ENCODE results near the gene HOXB6. TPM values are rescaled to one million over a fixed set of nuclear protein-coding genes. Genes with fewer than 3 reads are reported as not detected.
A peak's percentile ranks its signal among the peaks of the same experiment; 100 is the strongest.

HOXB6 gene
- total and polyA plus RNA-seq, 3 experiments from 2014 or later: 0.22 to 0.37 TPM; not detected in 1

DNA sequence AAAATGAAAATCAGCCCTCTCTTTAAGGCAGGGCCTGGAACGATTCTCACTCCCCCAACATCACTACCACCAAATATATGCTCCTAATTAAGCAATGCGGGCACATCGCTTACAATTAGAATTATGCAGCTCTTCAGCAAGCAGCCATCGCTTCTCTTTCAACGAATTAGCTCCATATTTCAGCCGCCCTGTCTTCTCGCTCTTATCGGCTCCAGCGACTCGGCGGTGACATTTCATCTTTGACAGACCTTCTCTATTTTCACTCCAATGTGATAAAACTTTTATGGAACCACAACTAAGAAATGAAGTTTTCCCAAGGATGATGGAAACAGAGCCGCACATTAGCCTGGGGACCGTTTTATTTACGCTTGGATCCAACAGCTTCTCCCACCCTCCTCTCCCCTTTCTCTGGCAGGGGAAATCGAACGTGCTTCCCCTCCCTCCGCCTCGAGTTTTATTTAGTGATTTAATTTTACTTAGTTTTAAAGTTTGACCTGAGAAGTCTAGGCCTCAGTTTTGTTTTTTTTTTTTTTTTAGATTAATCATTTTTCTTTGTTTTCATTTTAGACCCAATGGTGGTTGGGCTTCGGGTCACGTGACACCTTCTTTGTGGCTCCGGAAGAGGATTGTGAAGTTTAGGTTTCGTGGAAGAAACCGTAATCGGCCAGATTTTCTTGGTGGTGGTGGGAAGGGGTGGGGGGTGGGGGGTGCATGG lies 56.8 kb downstream of the HOXB6 start:
- Mint-ChIP-seq H3K36me3 (peaks cover 0 to 16% (median 4%) of the 10 kb centered on the region in 3 donors), H3K9me3 (no peaks in the 10 kb centered on the region), H3K27me3 (peaks cover 3 to 5% of the 10 kb centered on the region in 2 donors), H3K4me1 (peaks cover 15 to 46% (median 18%) of the 10 kb centered on the region in 3 donors), H3K4me3 (peak overlapping the region in 6 of 7 donors; percentile 26 to 69 (median 50)), H3K27ac (peak overlapping the region in 7 of 8 donors; percentile 41 to 84 (median 58))
- CTCF ChIA-PET: interaction anchor here (1.5 to 1.7 kb wide), 3 partner anchors 12 to 45 kb away, joined by 3 to 5 read pairs (median 4); partner anchors contain the start of gene HOXB5
- Histone ChIP-seq H3K36me3 (ENCODE audit: insufficient read depth, low read length) (no peaks in the 10 kb centered on the region), H3K4me3 (ENCODE audit: low read length) (peak overlapping the region; percentile 29), H3K9me3 (ENCODE audit: low read length) (no peaks in the 10 kb centered on the region), H3K27ac (ENCODE audit: low read depth, low read length) (peak overlapping the region; percentile 92), H3K4me1 (ENCODE audit: insufficient read depth, low read length) (peaks cover 32% of the 10 kb centered on the region), H3K27me3 (ENCODE audit: insufficient read depth, low read length, poor library complexity, severe bottlenecking) (peaks cover under 1% of the 10 kb centered on the region)
- DNase-seq: peak in 1 of 5 donors; percentile 52
- POLR2A ChIA-PET: interaction anchor here (0.6 kb wide), 2 partner anchors 16 to 37 kb away, joined by 3 to 10 read pairs; no protein-coding TSS in a partner anchor

DNA sequence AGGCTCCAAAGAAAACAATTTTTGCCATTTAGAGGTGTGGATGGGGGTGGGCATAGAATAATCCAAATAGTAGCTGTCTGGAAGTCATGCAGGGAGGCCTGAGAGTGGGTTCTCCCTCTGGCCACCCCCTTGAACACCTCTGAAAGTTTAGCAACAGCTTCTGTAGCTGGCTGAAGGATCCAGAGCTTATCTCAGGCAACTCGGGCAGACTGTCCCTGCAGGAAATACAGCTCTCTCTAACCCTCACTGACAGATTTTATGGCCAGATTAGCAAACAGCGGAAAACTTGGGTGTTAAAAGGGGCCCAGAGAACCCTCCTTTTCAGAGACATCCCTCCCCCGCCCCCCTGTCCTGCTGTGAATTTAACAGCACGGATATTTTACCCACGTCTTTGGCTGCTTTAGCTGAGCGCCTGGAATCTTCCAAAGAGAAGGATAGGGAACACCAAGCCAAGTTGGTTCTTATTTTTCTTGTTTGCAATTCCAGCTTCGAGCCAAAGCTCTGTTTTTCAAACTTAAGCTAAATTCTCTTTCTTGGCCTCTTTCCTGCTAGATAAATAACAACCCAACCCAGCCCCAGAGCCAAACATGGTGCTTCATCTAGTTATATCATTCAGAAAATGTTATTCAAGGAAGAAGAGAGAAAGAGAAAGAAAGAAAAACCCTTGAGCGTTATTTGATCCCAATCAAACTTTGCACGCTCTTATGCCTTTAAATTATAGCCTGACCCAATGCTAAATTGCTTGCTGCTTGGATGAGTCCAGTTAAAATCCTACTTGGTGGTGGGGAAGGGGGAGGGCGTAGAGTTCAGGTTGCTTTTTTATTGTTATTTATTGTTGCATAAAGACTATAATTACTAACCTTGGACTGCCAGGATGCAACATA lies 57.6 kb downstream of the HOXB6 start:
- CTCF ChIA-PET: interaction anchor here (0.6 to 1.6 kb wide), 3 partner anchors 13 to 51 kb away, joined by 3 to 5 read pairs (median 4); partner anchors contain the start of gene HOXB5
- Mint-ChIP-seq H3K36me3 (peaks cover 0 to 21% (median 1%) of the 10 kb centered on the region in 3 donors), H3K9me3 (no peaks in the 10 kb centered on the region), H3K4me1 (peaks cover 21 to 51% (median 22%) of the 10 kb centered on the region in 3 donors), H3K27me3 (peaks cover 7% of the 10 kb centered on the region in 2 donors), H3K4me3 (peak overlapping the region in 4 of 7 donors; percentile 23 to 66 (median 46)), H3K27ac (peak overlapping the region in 5 of 8 donors; percentile 37 to 53 (median 47))
- POLR2A ChIA-PET: interaction anchor here (0.5 to 0.7 kb wide), 2 partner anchors 215 to 652 kb away, joined by 3 to 4 read pairs; no protein-coding TSS in a partner anchor
- Histone ChIP-seq H3K4me3 (ENCODE audit: low read length) (peak overlapping the region; percentile 21), H3K27ac (ENCODE audit: low read depth, low read length) (peak overlapping the region; percentile 92), H3K36me3 (ENCODE audit: insufficient read depth, low read length) (no peaks in the 10 kb centered on the region), H3K9me3 (ENCODE audit: low read length) (no peaks in the 10 kb centered on the region), H3K4me1 (ENCODE audit: insufficient read depth, low read length) (peaks cover 32% of the 10 kb centered on the region), H3K27me3 (ENCODE audit: insufficient read depth, low read length, poor library complexity, severe bottlenecking) (peaks cover 4% of the 10 kb centered on the region)
- peak in 1 of 5 donors; percentile 30 for DNase-seq

DNA sequence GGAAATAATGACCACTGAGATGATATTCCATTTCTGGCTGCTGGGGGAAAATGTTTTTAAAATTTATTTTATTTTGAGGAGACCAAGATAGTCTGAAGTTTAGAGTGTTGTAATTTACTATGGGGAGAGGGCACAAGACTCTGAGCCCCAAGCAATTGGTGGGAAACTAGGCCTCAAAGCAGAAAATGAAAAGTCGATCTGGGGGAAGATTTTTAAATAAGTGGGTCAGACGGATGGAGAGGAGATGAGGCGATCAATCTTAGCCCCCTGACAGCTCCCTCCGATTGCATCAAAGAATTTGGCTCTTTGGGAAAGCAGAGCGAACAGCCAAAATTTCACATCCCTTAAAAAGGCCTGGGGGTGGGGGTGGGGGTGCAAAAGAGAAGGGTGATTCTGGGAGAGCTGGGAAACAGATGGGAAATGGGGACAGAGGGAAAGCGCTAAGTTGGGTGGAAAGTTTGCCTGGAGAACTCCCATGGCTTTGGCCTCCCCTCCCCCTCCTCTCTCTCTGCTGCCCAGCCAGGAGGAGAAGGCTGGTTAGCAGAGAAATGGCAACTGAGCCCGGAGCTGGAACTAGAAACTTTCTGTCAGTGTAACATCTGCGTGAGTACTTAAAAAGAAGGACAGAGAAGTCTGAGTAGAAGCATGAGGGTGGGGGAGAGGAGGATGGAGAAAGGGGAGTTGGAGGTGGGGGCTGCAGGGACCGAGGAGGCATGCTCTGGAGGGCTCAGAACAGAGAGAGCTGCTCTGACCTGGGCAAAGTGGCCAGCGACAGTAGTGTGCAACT lies 58.5 kb downstream of the HOXB6 start:
- Mint-ChIP-seq H3K27me3 (peaks cover 7 to 12% of the 10 kb centered on the region in 2 donors), H3K36me3 (peaks cover 0 to 25% (median 1%) of the 10 kb centered on the region in 3 donors), H3K9me3 (no peaks in the 10 kb centered on the region), H3K4me3 (peak overlapping the region in 5 of 7 donors; percentile 23 to 66 (median 34)), H3K27ac (peak overlapping the region in 4 of 8 donors; percentile 8 to 64 (median 58)), H3K4me1 (peaks cover 22 to 56% (median 24%) of the 10 kb centered on the region in 3 donors)
- CTCF ChIA-PET: interaction anchor here (0.6 to 1.6 kb wide), 3 partner anchors 14 to 50 kb away, joined by 3 to 5 read pairs (median 4); partner anchors contain the start of gene HOXB5
- DNase-seq: peak in 1 of 5 donors; percentile 31
- peak overlapping the region; percentile 92 for H3K27ac ChIP-seq (ENCODE audit: low read depth, low read length)
- peaks cover 32% of the 10 kb centered on the region for H3K4me1 ChIP-seq (ENCODE audit: insufficient read depth, low read length)
- H3K9me3 ChIP-seq (ENCODE audit: low read length): no peaks in the 10 kb centered on the region
- peaks cover 4% of the 10 kb centered on the region for H3K27me3 ChIP-seq (ENCODE audit: insufficient read depth, low read length, poor library complexity, severe bottlenecking)
- peak overlapping the region; percentile 21 for H3K4me3 ChIP-seq (ENCODE audit: low read length)
- no peaks in the 10 kb centered on the region for H3K36me3 ChIP-seq (ENCODE audit: insufficient read depth, low read length)
- POLR2A ChIA-PET: interaction anchor here (0.5 kb wide), 1 partner anchor 215 kb away, joined by 3 read pairs; no protein-coding TSS in a partner anchor

Other genes with a start within 250 kb of the HOXB6 start
- gene SKAP1, start 174.8 kb downstream of the HOXB6 start, total RNA-seq: 10 to 100 TPM; 50.5 to 56.0 TPM
- 264 TPM for gene SKAP1, start 174.8 kb downstream of the HOXB6 start, polyA plus RNA-seq
- not detected for gene HOXB1, start 74.0 kb downstream of the HOXB6 start, total RNA-seq
- gene HOXB1, start 74.0 kb downstream of the HOXB6 start, polyA plus RNA-seq: not detected
- 10 to 100 TPM; 16.7 to 18.3 TPM for gene HOXB2, start 59.9 kb downstream of the HOXB6 start, total RNA-seq
- 12.8 TPM for gene HOXB2, start 59.9 kb downstream of the HOXB6 start, polyA plus RNA-seq
- gene HOXB4, start 26.6 kb downstream of the HOXB6 start, total RNA-seq: 1 to 10 TPM; 3.4 to 3.7 TPM
- gene HOXB4, start 26.6 kb downstream of the HOXB6 start, polyA plus RNA-seq: 0.33 TPM
- gene HOXB3, start 14.7 kb downstream of the HOXB6 start, total RNA-seq: 1 to 10 TPM; 3.0 to 3.5 TPM
- gene HOXB3, start 14.7 kb downstream of the HOXB6 start, polyA plus RNA-seq: 0.10 TPM
- not detected for gene HOXB5, start 11.2 kb downstream of the HOXB6 start, total RNA-seq
- not detected for gene HOXB5, start 11.2 kb downstream of the HOXB6 start, polyA plus RNA-seq
- gene HOXB7, start 6.0 kb upstream of the HOXB6 start, total RNA-seq: under 1 TPM; 0.89 to 0.96 TPM
- 0.87 TPM for gene HOXB7, start 6.0 kb upstream of the HOXB6 start, polyA plus RNA-seq
- gene HOXB8, start 10.3 kb upstream of the HOXB6 start, total RNA-seq: not detected
- not detected for gene HOXB8, start 10.3 kb upstream of the HOXB6 start, polyA plus RNA-seq
- gene HOXB9, start 21.4 kb upstream of the HOXB6 start, total RNA-seq: 1 to 10 TPM; 2.0 to 2.6 TPM
- not detected for gene HOXB9, start 21.4 kb upstream of the HOXB6 start, polyA plus RNA-seq
- gene PRAC1, start 117.5 kb upstream of the HOXB6 start, total RNA-seq: not detected
- gene PRAC1, start 117.5 kb upstream of the HOXB6 start, polyA plus RNA-seq: not detected
- gene PRAC2, start 118.2 kb upstream of the HOXB6 start, total RNA-seq: not detected
- gene PRAC2, start 118.2 kb upstream of the HOXB6 start, polyA plus RNA-seq: not detected
- gene HOXB13, start 123.8 kb upstream of the HOXB6 start, total RNA-seq: not detected
- gene HOXB13, start 123.8 kb upstream of the HOXB6 start, polyA plus RNA-seq: not detected
- not detected for gene TTLL6, start 212.2 kb upstream of the HOXB6 start, total RNA-seq
- gene TTLL6, start 212.2 kb upstream of the HOXB6 start, polyA plus RNA-seq: not detected
- gene CALCOCO2, start 226.0 kb upstream of the HOXB6 start, total RNA-seq: 10 to 100 TPM; 57.4 to 61.8 TPM
- gene CALCOCO2, start 226.0 kb upstream of the HOXB6 start, polyA plus RNA-seq: 182 TPM